Measurements from ENCODE around the gene LRP1B. TPM values are rescaled to one million over a fixed set of nuclear protein-coding genes. Genes with fewer than 3 reads are reported as not detected.
"Not testable (repeated sequence)": the region's sequence is repeated elsewhere in the genome, so short reads cannot be mapped to it uniquely, and the experiment has no call there.

The LRP1B gene
- total RNA-seq, 1 donor from 2014 or later: 0.12 TPM

DNA sequence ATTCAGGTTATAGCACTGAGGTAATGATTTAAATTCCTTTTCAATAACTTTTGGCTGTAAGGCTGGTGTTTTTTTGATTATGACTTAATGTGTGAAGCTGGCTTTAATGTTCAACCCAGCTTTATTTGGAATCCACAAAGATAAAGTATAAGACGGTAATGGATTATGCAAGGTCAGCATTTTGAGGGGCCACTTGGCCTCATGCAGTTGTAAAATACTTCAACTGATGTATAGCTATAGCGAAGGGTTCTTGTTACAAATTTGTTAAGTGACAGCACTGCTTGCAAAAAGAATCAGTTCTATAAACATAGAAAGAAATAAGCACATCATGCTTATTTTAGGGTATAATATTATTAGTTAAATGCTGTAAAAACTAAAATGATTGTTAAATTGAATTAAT is 36.6 kb downstream of the LRP1B start:
- TF ChIP-seq, protein P1, sequence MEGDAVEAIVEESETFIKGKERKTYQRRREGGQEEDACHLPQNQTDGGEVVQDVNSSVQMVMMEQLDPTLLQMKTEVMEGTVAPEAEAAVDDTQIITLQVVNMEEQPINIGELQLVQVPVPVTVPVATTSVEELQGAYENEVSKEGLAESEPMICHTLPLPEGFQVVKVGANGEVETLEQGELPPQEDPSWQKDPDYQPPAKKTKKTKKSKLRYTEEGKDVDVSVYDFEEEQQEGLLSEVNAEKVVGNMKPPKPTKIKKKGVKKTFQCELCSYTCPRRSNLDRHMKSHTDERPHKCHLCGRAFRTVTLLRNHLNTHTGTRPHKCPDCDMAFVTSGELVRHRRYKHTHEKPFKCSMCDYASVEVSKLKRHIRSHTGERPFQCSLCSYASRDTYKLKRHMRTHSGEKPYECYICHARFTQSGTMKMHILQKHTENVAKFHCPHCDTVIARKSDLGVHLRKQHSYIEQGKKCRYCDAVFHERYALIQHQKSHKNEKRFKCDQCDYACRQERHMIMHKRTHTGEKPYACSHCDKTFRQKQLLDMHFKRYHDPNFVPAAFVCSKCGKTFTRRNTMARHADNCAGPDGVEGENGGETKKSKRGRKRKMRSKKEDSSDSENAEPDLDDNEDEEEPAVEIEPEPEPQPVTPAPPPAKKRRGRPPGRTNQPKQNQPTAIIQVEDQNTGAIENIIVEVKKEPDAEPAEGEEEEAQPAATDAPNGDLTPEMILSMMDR (conservative IDR thresholded peaks at IDR 0.05; ENCODE audit: low read depth, low read length): no peak
- DNase-seq (ENCODE audit: low read depth): no peak
- no peak overlapping the region for H3K4me3 ChIP-seq (ENCODE audit: low read depth, low read length)

DNA sequence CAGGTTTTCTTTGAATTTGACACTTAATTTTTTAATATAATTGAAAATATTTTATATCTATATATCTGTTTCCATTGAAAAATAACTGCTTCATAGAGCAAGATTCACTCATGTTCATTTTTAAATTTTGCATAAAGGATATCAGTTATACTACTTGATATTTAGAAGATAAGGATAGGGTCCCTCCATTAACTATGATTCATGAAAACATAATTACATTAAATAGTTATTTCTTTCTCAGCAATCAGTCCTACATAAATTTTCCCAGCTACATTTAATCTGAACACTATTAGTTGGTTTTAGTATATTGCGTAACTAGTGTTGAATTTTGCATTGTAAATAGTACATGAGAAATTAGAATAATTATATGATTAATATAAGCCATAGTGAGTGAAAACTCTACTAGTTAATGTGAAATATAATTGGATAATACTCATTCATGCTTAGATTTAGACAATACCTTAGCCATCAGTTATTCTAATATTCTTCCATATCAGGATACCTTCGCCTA is 42.7 kb downstream of the LRP1B start:
- TF ChIP-seq, protein P1 (conservative IDR thresholded peaks at IDR 0.05; ENCODE audit: low read depth, low read length): no peak
- no peak overlapping the region for H3K4me3 ChIP-seq (ENCODE audit: low read depth, low read length)
- DNase-seq (ENCODE audit: low read depth): no peak

DNA sequence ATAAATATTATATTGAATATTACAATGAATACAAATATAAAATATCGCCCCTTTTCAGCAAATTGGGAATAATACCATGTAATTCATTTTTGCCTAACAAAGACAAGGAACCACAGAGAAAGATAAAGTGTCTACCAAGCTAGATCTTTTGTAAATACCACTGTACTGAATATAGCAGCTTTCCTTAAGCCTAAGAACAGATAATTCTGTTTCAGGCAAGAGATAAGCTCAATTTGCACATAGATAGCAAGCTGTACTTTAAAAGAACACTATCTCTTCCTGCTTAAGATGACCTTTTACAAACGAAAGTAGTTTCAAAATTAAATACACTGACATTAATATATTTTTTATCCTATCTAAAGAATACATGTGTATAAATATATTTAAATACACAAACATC is 43.2 kb downstream of the LRP1B start:
- DNase-seq (ENCODE audit: low read depth); H3K4me3 ChIP-seq (ENCODE audit: low read depth, low read length): not testable (repeated sequence)

DNA sequence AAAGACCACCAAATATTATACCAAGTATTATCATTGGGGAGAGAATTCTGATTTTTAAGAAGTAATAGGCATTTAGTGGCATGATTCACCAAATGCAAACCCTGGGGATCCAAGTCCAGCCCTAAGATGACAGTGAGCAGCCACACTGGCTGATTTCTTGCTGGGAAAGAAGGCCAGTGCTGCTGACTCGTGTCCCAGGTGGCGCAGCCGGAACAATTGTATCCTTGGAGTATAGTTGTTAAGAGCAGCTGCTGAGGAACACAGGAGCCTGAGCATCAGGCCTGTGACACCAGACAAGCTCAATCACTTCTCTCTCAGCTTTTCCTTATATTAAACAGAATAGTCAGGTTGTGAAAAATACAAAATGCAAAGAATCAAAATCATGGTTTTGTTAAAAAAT is 48.4 kb downstream of the LRP1B start:
- no peak overlapping the region for H3K4me3 ChIP-seq (ENCODE audit: low read depth, low read length)
- no peak for DNase-seq (ENCODE audit: low read depth)
- TF ChIP-seq, protein P1 (conservative IDR thresholded peaks at IDR 0.05; ENCODE audit: low read depth, low read length): no peak

DNA sequence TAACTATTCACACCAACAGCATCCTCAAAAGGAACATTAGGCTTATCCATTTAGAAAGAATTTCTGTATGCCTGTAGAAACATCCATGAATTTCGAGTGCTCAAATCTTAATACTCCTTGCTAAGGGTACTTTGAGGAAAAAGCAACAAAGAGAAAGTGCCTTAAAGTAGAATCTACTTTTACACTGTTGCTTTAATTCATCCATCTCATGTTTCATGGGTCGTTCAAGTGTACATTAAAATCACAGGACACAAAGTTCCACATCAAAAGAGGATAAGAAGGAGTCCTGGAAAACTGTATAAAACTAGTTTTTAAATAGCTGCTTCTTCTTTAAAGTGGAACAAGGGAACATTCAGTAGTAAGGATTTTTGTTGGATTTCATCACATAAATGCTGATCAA is 54.5 kb downstream of the LRP1B start:
- H3K4me3 ChIP-seq (ENCODE audit: low read depth, low read length): no peak overlapping the region
- TF ChIP-seq, protein P1 (conservative IDR thresholded peaks at IDR 0.05; ENCODE audit: low read depth, low read length): no peak
- no peak for DNase-seq (ENCODE audit: low read depth)

DNA sequence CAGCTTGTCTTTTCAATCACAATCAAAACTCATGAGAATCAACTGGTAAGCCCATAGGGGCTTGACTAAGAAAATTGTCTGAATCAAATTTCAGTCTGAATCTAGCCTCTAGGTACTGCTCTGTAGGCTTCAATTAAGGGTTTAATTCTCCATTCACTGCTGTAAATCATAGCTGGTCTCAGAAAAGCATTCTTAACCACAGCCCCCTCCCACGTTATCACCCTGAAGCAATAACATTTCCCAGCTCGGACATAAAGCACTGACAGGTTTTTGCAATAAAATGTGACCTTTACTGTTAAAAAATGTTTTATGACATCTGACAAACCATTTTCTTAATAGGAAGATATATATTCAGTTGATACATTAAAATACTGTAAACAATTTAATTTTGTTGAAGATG is 55.0 kb downstream of the LRP1B start:
- H3K4me3 ChIP-seq (ENCODE audit: low read depth, low read length): no peak overlapping the region
- DNase-seq (ENCODE audit: low read depth): no peak
- TF ChIP-seq, protein P1 (conservative IDR thresholded peaks at IDR 0.05; ENCODE audit: low read depth, low read length): no peak

DNA sequence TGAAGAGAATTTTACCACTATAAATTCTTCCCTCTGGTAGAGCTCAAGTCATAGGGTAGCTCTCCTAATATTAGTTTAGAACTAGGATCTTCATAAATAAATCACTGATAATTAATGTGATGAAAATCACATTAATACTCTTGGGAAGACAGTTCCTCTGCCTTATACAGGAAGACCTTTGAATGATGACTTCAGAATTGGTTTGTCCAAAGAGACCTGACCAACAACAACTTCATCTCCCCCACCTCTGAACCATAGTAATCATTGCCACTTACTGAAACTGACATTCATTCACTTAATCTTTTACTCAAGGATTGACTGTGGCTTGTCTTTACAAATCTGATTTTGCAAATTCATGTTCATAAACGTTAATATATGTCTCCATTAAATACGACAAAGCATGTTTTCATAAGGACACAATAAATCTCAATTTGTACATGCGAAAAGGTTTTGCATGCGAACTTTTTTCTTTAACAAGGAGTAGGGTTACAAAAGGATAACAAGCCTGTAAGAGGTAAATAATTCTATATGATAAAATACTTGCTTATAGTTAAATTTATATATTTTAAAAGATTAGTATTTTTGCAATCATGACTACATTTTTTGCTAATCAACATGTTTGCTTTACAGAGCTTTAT is 61.4 kb downstream of the LRP1B start:
- DNase-seq (ENCODE audit: low read depth): no peak
- H3K4me3 ChIP-seq (ENCODE audit: low read depth, low read length): no peak overlapping the region
- TF ChIP-seq, protein P1 (conservative IDR thresholded peaks at IDR 0.05; ENCODE audit: low read depth, low read length): no peak

Data from epithelial cell of proximal tubule (primary cell).